Measurements from ENCODE around the gene TNNI3K.

TNNI3K gene

GRCh38 chr1:74583397-74583796 is 348.2 kb downstream of the TNNI3K start:
- no peak for DNase-seq

DNA sequence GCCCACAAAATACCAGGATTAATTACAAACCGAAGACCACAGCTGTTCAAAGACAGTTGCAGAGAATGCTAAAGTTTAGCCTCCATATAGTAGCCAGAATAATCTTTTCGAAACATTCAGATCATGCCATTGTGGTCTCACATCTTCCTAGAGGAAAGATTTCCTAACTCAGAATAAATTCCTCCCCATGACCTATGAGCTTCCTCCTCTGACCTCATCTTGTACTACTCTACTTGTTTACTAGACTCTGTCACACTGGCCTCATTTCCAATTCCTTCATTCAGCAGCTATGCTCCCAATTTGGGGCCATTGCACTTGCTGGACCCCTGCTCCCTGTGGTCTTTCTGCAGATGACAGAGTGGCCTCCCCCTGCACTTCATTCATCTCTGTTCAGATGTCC is 349.0 kb downstream of the TNNI3K start:
- no peak for DNase-seq

DNA sequence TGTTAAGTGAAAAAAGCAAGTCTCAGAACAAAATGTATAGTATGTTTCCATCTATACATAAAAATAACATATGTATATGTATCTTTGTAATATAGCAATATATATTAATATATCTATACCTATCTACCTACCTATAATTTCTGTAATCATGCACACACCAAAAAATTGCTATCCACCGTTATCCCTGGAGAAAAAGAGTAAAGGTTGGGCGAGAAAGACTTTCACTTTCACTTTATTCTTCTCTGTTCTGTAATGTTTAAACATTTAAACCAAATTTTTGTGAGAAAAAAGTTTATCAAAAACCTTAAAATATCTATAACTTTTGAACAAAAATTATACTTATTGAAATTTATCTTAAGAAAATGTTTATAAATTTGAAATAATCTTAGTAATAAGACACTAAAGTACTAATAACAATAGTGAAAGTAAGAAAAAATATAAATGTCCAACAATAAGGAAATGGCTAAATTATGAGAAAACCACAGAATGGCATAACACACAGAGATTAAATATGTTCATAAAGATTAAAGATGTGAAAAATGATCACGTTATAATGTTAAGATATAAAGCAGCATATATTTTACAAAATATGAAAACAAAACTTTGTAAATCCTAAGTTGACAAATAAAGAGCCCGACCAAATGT is 351.2 kb downstream of the TNNI3K start:
- DNase-seq = no peak

DNA sequence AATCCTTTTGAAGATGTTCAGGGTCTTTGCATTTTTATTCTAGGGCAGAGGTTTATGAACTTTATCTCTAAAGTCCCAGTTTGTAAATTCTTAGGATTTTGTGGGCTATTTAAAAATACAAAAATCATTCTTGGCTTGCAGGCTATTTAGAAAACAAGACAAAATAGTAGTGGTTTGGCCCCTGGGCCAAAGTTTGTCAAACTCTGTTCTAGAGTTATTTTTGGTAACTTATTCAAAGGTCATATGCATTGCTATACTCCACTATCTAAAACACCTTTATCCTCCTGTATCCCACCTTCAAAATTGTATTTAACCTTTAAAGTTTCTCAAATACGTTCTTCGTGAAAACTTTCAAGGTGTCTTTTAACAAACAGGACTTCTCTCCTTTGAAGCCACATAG is 352.7 kb downstream of the TNNI3K start:
- DNase-seq = no peak

DNA sequence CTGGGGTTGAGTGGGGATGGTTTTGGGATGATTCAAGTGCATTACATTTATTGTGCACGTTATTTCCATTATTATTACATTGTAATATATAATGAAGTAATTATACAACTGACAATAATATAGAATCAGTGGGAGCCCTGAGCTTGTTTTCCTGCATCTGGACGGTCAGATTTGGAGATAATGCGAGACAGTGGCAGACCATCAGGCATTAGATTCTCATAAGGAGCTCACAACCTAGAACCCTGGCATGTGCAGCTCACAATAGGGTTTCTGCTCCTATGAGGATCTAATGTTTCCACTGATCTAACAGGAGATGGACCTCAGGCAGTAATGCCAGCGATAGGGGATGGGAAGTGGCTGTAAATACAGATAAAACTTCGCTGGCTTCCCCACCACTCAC is 355.1 kb downstream of the TNNI3K start:
- no peak for DNase-seq

GRCh38 chr1:74591949-74592348 is 356.8 kb downstream of the TNNI3K start:
- DNase-seq = no peak

GRCh38 chr1:74592580-74593355 is 357.6 kb downstream of the TNNI3K start:
- no peak for DNase-seq

Data from activated CD4-positive, alpha-beta T cell treated with anti-CD3 and anti-CD28 coated beads, Interleukin-2, amount 50 U/mL, for 1 hour (primary cell).